K562 (cell line): ENCODE measurements around the gene NDUFA3. TPM values are rescaled to one million over a fixed set of nuclear protein-coding genes. Genes with fewer than 3 reads are reported as not detected.

Source experiments
- ATAC-seq: fragments of 200-7000 bp; cut with Tn5 transposase; 3 replicates; pipeline ENCODE4 v1.9.1; 2020; ENCODE audit warnings: moderate library complexity
- BruUV-seq: library from RNA; stranded (reverse); fragments of 400-500 nt; replicated peaks from 2 replicates; lab custom pipeline; 2021; lab: Mats Ljungman, UMichigan
- CTCF ChIA-PET: fragments of 300-600 bp; formaldehyde crosslinking; extraction: SDS; loops from one replicate; lab custom pipeline; 2021; ENCODE audit warnings: low intra/inter-chr PET ratio; lab: Yijun Ruan, JAX
- POLR2A ChIA-PET: fragments of 300-600, 350-650 bp; sonication (Branson Sonifier 250); formaldehyde crosslinking; extraction: SDS; loops from one replicate; lab custom pipeline; 2021; ENCODE audit warnings: antibody characterized with exemption, inconsistent platforms; lab: Yijun Ruan, JAX
- DNase-seq, 4 experiments: peaks; one replicate each; pipeline versions ENCODE4 v3.0.0 to v3.0.0-alpha.2; 2011 to 2018; ENCODE audit warnings: low spot score in 3 of 4, mixed read lengths in 3 of 4; ENCODE audit errors: extremely low read depth in 1 of 4
- FAIRE-seq: peaks from 2 replicates; lab custom pipeline; 2011; peaks lifted over from hg19 to GRCh38; lab: Jason Lieb, UNC
- H2AFZ ChIP-seq: 2 replicates; pipeline ENCODE4 v1.6.0; 2011; ENCODE audit warnings: low read depth, low read length, control low read depth, inconsistent platforms
- H3K27ac ChIP-seq: fragments of 200-600 bp; 3 replicates; pipeline ENCODE4 v1.8.0; 2011; ENCODE audit warnings: low read depth, mild to moderate bottlenecking, control low read depth, inconsistent platforms, low read length, moderate library complexity, mixed read lengths; ENCODE audit errors: extremely low read depth
- H3K27me3 ChIP-seq, 2 experiments: fragments of 300-600 bp in 1 of 2; 2 replicates in 1 of 2; 3 replicates in 1 of 2; pipeline versions ENCODE4 v1.6.0 to v1.8.0; 2011; ENCODE audit warnings: inconsistent platforms in 2 of 2, low read length in 2 of 2, mild to moderate bottlenecking in 1 of 2, mixed read lengths in 1 of 2, moderate library complexity in 1 of 2; ENCODE audit not compliant: control insufficient read depth in 2 of 2, insufficient read depth in 2 of 2
- H3K36me3 ChIP-seq: fragments of 300-600 bp; 3 replicates; pipeline ENCODE4 v1.8.0; 2011; ENCODE audit warnings: mild to moderate bottlenecking, low read length, inconsistent platforms; ENCODE audit not compliant: control insufficient read depth, insufficient read depth
- H3K4me1 ChIP-seq, 2 experiments: fragments of 200-600 bp in 1 of 2; replicated peaks in 1 of 2; 2 replicates in 1 of 2; 3 replicates in 1 of 2; pipeline versions ENCODE4 v1.5.1 to v1.8.0; 2011; ENCODE audit warnings: inconsistent platforms in 2 of 2, low read length in 2 of 2, mild to moderate bottlenecking in 1 of 2, mixed read lengths in 1 of 2, moderate library complexity in 1 of 2; ENCODE audit not compliant: control insufficient read depth in 2 of 2, insufficient read depth in 2 of 2
- H3K4me2 ChIP-seq: 2 replicates; pipeline ENCODE4 v1.6.1; 2011; ENCODE audit warnings: low read length, control low read depth, inconsistent platforms, mixed read lengths; ENCODE audit not compliant: insufficient read depth
- H3K4me3 ChIP-seq: fragments of 200-600 bp; sonication (generic), shearing (Covaris generic); 2 replicates; pipeline ENCODE4 v1.5.1; 2016; ENCODE audit warnings: control low read depth, inconsistent platforms
- H3K79me2 ChIP-seq: fragments of 200-600 bp; 3 replicates; pipeline ENCODE4 v1.8.0; 2011; ENCODE audit warnings: low read length, inconsistent platforms; ENCODE audit not compliant: control insufficient read depth, insufficient read depth
- H3K9ac ChIP-seq, 2 experiments: 2 replicates each; pipeline versions ENCODE4 v1.6.0 to v1.6.1; 2011; ENCODE audit warnings: low read depth in 2 of 2, low read length in 2 of 2, control low read depth in 1 of 2, inconsistent platforms in 1 of 2, mild to moderate bottlenecking in 1 of 2, mixed read lengths in 1 of 2; ENCODE audit not compliant: insufficient read depth in 1 of 2
- H3K9me1 ChIP-seq: one replicate; pipeline ENCODE4 v1.6.0; 2011; ENCODE audit warnings: inconsistent platforms, mild to moderate bottlenecking, low read length, moderate library complexity; ENCODE audit not compliant: control insufficient read depth, insufficient read depth
- H3K9me3 ChIP-seq: replicated peaks from 2 replicates; pipeline ENCODE4 v1.5.1; 2011; ENCODE audit warnings: low read depth, low read length, inconsistent platforms; ENCODE audit not compliant: control insufficient read depth, insufficient read depth
- H4K20me1 ChIP-seq: replicated peaks from 2 replicates; pipeline ENCODE4 v1.6.1; 2011; ENCODE audit warnings: low read length, inconsistent platforms, mixed read lengths; ENCODE audit not compliant: control insufficient read depth, insufficient read depth
- C11orf30 ChIP-seq: fragments of 450-650 bp; IDR thresholded peaks from 2 replicates; pipeline ENCODE4 v1.6.1; 2016; ENCODE audit warnings: low read depth, mild to moderate bottlenecking
- FOXJ3 ChIP-seq: sonication (generic); formaldehyde crosslinking; IDR thresholded peaks from 2 replicates; pipeline ENCODE4 v1.4.0; 2020; ENCODE audit warnings: mild to moderate bottlenecking, missing genetic modification reagents
- MAFF ChIP-seq: IDR thresholded peaks from 2 replicates; pipeline ENCODE4 v1.6.1; 2012; ENCODE audit warnings: low read length, improper control_type of control experiment
- MAFK ChIP-seq: IDR thresholded peaks from 2 replicates; pipeline ENCODE4 v1.6.1; 2011; ENCODE audit warnings: low read length, improper control_type of control experiment
- PBX2 ChIP-seq, 2 experiments: IDR thresholded peaks in 1 of 2; conservative IDR thresholded peaks in 1 of 2; 2 replicates each; pipeline ENCODE4 v1.6.1; 2016; ENCODE audit warnings: low read depth in 2 of 2, mild to moderate bottlenecking in 1 of 2, missing compliant biosample characterization in 1 of 2, missing genetic modification characterization in 1 of 2, moderate library complexity in 1 of 2
- ZNF316 ChIP-seq: fragments of 450-650 bp; IDR thresholded peaks from 2 replicates; pipeline ENCODE4 v1.6.1; 2016
- WGBS: fragments of 100-300 bp; shearing (Covaris generic); methylation state at CpG from one replicate; pipeline ENCODE4 v1.1.6; 2016; ENCODE audit warnings: low coverage, mixed read lengths; ENCODE audit not compliant: insufficient coverage; ENCODE audit errors: missing lambda C conversion rate; 5-methylcytosine and 5-hydroxymethylcytosine counted together
- in situ Hi-C: fragments of 300-500 bp; cut with MboI; formaldehyde crosslinking; loops from 4 replicates; pipeline ENCODE4 v1.15.0; 2018; ENCODE audit warnings: inconsistent platforms, mixed read lengths
- intact Hi-C: fragments of 100-400 bp; cut with micrococcal nuclease; formaldehyde crosslinking; loops from 2 replicates; pipeline ENCODE4 v1.14.2; 2022
- polyA plus RNA-seq, 8 experiments: library from polyadenylated mRNA; depleted of rRNA in 4 of 8; stranded (reverse) in 5 of 8; unstranded in 3 of 8; fragments of >200 nt; fragmentation: Nextera tagmentation in 2 of 8; fragmentation: Illumina TruSeq in 1 of 8; extraction: Ambion mirVana in 2 of 8; extraction: Trizol in 1 of 8; gene quantifications; 2 replicates each; pipeline versions ENCODE4 v1.2.1 to v1.2.3, GENCODE V29; 2011 to 2014; ENCODE audit warnings: inconsistent platforms in 1 of 8, missing spikeins in 1 of 8
- total RNA-seq, 7 experiments: library from RNA; depleted of rRNA in 6 of 7; stranded (reverse); fragments of >200 nt in 6 of 7; fragmentation: Illumina TruSeq in 2 of 7; extraction: Trizol in 2 of 7; gene quantifications; 2 replicates each; pipeline versions ENCODE4 v1.2.1 to v1.2.3, GENCODE V29; 2011 to 2021; ENCODE audit warnings: low replicate concordance in 1 of 7

NDUFA3 gene
- total and polyA plus RNA-seq, 9 of the 15 experiments (the other 6 are each of a cell fraction or from before 2014, with no cell fraction given): 39.2 to 279 (median 138) TPM

- POLR2A ChIA-PET: no interaction called here
- Histone ChIP-seq H3K9ac (peak overlapping the region in 1 of 2 experiments; percentile 26; a peak in 1 of 4 replicates), H3K27ac (no peak overlapping the region), H3K27me3 (no peaks in the 10 kb centered on the region), H4K20me1 (no peaks in the 10 kb centered on the region), H3K4me3 (no peak overlapping the region), H3K79me2 (peaks cover 17% of the 10 kb centered on the region), H3K9me1 (peaks cover 3% of the 10 kb centered on the region), H3K9me3 (no peaks in the 10 kb centered on the region), H3K4me1 (peaks cover 3 to 4% of the 10 kb centered on the region in 2 experiments; a peak in 3 of 5 replicates), H3K4me2 (no peak overlapping the region), H2AFZ (no peak overlapping the region), H3K36me3 (peaks cover 76% of the 10 kb centered on the region; the same call in 2 of the 3 replicates)
- TF ChIP-seq MAFF (peak; percentile 26; the same call in 1 of the 2 replicates), ZNF316 (peak; percentile 76), PBX2 (CRISPR knock-in tag; IDR thresholded peaks at IDR 0.05; ENCODE audit: low read depth) (no peak), PBX2 (tag; conservative IDR thresholded peaks at IDR 0.05; ENCODE audit: low read depth) (no peak), C11orf30 (peak; percentile 64), MAFK (peak; percentile 66), FOXJ3 (no peak)
- CTCF ChIA-PET: no interaction called here
- DNase-seq (no peak), ATAC-seq (no peak), FAIRE-seq (no peak)
- in situ Hi-C loops: no loop called here
- intact Hi-C loops: no loop called here
- no TSS peak for BruUV-seq
- WGBS: 86% methylated on average over 4 of the region's 10 CpGs
These were observed 18.6 kb downstream of the NDUFA3 start for GRCh38 chr19:54121259-54121658.
